HepG2 (cell line): ENCODE data around the gene IL17RA. TPM values are rescaled to one million over a fixed set of nuclear protein-coding genes. Genes with fewer than 3 reads are reported as not detected.
A peak's percentile ranks its signal among the peaks of the same experiment; 100 is the strongest.

Experiments
- BRF2 ChIP-seq: sonication (generic); formaldehyde crosslinking; IDR thresholded peaks from 2 replicates; pipeline ENCODE4 v1.8.1; 2022; ENCODE audit warnings: mild to moderate bottlenecking, missing genetic modification reagents
- DMAP1 ChIP-seq: IDR thresholded peaks from 2 replicates; pipeline ENCODE4 v1.6.1; 2016
- KDM5B ChIP-seq: sonication (generic); formaldehyde crosslinking; IDR thresholded peaks from 2 replicates; pipeline ENCODE4 v1.4.0; 2020; ENCODE audit warnings: missing genetic modification reagents, mild to moderate bottlenecking, borderline replicate concordance
- MTERF4 ChIP-seq: sonication (generic); formaldehyde crosslinking; IDR thresholded peaks from 2 replicates; pipeline ENCODE4 v1.8.0; 2023; ENCODE audit warnings: mild to moderate bottlenecking, missing genetic modification reagents
- NONO ChIP-seq, 2 experiments: fragments of 450-650 bp in 1 of 2; sonication (generic) in 1 of 2; formaldehyde crosslinking in 1 of 2; IDR thresholded peaks in 1 of 2; conservative IDR thresholded peaks in 1 of 2; 2 replicates each; pipeline versions ENCODE4 v1.6.1 to v1.8.0; 2017 to 2022; ENCODE audit warnings: mild to moderate bottlenecking in 1 of 2, missing genetic modification reagents in 1 of 2, moderate library complexity in 1 of 2
- POGZ ChIP-seq: sonication (generic); formaldehyde crosslinking; IDR thresholded peaks from 2 replicates; pipeline ENCODE4 v1.4.0; 2020; ENCODE audit warnings: mild to moderate bottlenecking, missing genetic modification reagents
- RXRA ChIP-seq: sonication (generic); formaldehyde crosslinking; IDR thresholded peaks from 2 replicates; pipeline ENCODE4 v1.5.1; 2020; ENCODE audit warnings: missing genetic modification reagents
- U2AF2 ChIP-seq: fragments of 200-400 bp; formaldehyde crosslinking; IDR thresholded peaks from 2 replicates; pipeline ENCODE4 v1.6.1; 2017; ENCODE audit warnings: low read depth, mild to moderate bottlenecking, low read length
- ZNF160 ChIP-seq: sonication (generic); formaldehyde crosslinking; IDR thresholded peaks from 2 replicates; pipeline ENCODE4 v1.8.0; 2022; ENCODE audit warnings: mild to moderate bottlenecking, inconsistent platforms, missing genetic modification reagents
- ZNF205 ChIP-seq: IDR thresholded peaks from 2 replicates; pipeline ENCODE4 v1.6.1; 2018; ENCODE audit warnings: missing biosample characterization, missing genetic modification reagents
- ZNF232 ChIP-seq: sonication (generic); formaldehyde crosslinking; IDR thresholded peaks from 2 replicates; pipeline ENCODE4 v1.4.0; 2020; ENCODE audit warnings: missing genetic modification reagents, borderline replicate concordance
- ZNF496 ChIP-seq: sonication (generic); formaldehyde crosslinking; IDR thresholded peaks from 2 replicates; pipeline ENCODE4 v1.8.1; 2023; ENCODE audit warnings: mild to moderate bottlenecking, moderate library complexity, missing genetic modification reagents; ENCODE audit not compliant: insufficient replicate concordance
- polyA plus RNA-seq, 8 experiments: library from polyadenylated mRNA; depleted of rRNA in 3 of 8; stranded (reverse) in 7 of 8; unstranded in 1 of 8; fragments of >200 nt; fragmentation: Illumina TruSeq in 4 of 8; extraction: Trizol in 4 of 8; gene quantifications; 2 replicates each; pipeline versions ENCODE4 v1.2.1 to v1.2.3, GENCODE V29; 2011 to 2016; ENCODE audit warnings: low read depth in 4 of 8, missing spikeins in 1 of 8, mixed read lengths in 1 of 8; ENCODE audit not compliant: insufficient read depth in 1 of 8
- total RNA-seq, 5 experiments: library from RNA; depleted of rRNA; stranded (reverse); fragments of >200 nt; fragmentation: Illumina TruSeq; extraction: Trizol; gene quantifications; 2 replicates each; pipeline ENCODE4 v1.2.3, GENCODE V29; 2016; ENCODE audit warnings: low read depth in 1 of 5
- TF ChIP-seq, protein P1 (sequence below), 2 experiments: sonication (generic) in 1 of 2; formaldehyde crosslinking in 1 of 2; IDR thresholded peaks; 2 replicates each; pipeline versions ENCODE4 v1.4.0 to v1.6.1; 2018 to 2020; ENCODE audit warnings: missing genetic modification reagents in 2 of 2, borderline replicate concordance in 1 of 2, low read depth in 1 of 2, mild to moderate bottlenecking in 1 of 2, missing biosample characterization in 1 of 2
- TF ChIP-seq, protein P2 (sequence below): sonication (generic); formaldehyde crosslinking; IDR thresholded peaks from 2 replicates; pipeline ENCODE4 v1.4.0; 2020; ENCODE audit warnings: missing genetic modification reagents, borderline replicate concordance
- TF ChIP-seq, protein P3 (sequence below): sonication (generic); formaldehyde crosslinking; IDR thresholded peaks from 2 replicates; pipeline ENCODE4 v1.4.0; 2020; ENCODE audit warnings: missing genetic modification reagents
- TF ChIP-seq, protein P4 (sequence below): IDR thresholded peaks from 2 replicates; pipeline ENCODE4 v1.6.1; 2016; ENCODE audit warnings: mild to moderate bottlenecking

The IL17RA gene
- total and polyA plus RNA-seq, 2 of the 13 experiments (the other 11 are each of a cell fraction or from before 2014, with no cell fraction given), result 2.5 to 8.2 TPM

GRCh38 chr22:17084554-17085276, at the start of gene IL17RA (continued):
- no peak for TF ChIP-seq POGZ (CRISPR knock-in tag)
- no peak for TF ChIP-seq ZNF160 (CRISPR knock-in tag)
- TF ChIP-seq, protein P1, sequence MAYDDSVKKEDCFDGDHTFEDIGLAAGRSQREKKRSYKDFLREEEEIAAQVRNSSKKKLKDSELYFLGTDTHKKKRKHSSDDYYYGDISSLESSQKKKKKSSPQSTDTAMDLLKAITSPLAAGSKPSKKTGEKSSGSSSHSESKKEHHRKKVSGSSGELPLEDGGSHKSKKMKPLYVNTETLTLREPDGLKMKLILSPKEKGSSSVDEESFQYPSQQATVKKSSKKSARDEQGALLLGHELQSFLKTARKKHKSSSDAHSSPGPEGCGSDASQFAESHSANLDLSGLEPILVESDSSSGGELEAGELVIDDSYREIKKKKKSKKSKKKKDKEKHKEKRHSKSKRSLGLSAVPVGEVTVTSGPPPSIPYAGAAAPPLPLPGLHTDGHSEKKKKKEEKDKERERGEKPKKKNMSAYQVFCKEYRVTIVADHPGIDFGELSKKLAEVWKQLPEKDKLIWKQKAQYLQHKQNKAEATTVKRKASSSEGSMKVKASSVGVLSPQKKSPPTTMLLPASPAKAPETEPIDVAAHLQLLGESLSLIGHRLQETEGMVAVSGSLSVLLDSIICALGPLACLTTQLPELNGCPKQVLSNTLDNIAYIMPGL (CRISPR knock-in tag; IDR thresholded peaks at IDR 0.05; ENCODE audit: borderline replicate concordance in 1 of 2, low read depth in 1 of 2), result peak in 1 of 2 experiments; percentile 59; a peak in 1 of 4 replicates
- TF ChIP-seq KDM5B (CRISPR knock-in tag), result peak; percentile 48; the same call in 1 of the 2 replicates
- TF ChIP-seq BRF2 (CRISPR knock-in tag), result no peak
- TF ChIP-seq, protein P2, sequence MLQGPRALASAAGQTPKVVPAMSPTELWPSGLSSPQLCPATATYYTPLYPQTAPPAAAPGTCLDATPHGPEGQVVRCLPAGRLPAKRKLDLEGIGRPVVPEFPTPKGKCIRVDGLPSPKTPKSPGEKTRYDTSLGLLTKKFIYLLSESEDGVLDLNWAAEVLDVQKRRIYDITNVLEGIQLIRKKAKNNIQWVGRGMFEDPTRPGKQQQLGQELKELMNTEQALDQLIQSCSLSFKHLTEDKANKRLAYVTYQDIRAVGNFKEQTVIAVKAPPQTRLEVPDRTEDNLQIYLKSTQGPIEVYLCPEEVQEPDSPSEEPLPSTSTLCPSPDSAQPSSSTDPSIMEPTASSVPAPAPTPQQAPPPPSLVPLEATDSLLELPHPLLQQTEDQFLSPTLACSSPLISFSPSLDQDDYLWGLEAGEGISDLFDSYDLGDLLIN (CRISPR knock-in tag), result 0 out of 2 replicates have a peak, but pooled peaks have one; percentile 15
- TF ChIP-seq, protein P3, sequence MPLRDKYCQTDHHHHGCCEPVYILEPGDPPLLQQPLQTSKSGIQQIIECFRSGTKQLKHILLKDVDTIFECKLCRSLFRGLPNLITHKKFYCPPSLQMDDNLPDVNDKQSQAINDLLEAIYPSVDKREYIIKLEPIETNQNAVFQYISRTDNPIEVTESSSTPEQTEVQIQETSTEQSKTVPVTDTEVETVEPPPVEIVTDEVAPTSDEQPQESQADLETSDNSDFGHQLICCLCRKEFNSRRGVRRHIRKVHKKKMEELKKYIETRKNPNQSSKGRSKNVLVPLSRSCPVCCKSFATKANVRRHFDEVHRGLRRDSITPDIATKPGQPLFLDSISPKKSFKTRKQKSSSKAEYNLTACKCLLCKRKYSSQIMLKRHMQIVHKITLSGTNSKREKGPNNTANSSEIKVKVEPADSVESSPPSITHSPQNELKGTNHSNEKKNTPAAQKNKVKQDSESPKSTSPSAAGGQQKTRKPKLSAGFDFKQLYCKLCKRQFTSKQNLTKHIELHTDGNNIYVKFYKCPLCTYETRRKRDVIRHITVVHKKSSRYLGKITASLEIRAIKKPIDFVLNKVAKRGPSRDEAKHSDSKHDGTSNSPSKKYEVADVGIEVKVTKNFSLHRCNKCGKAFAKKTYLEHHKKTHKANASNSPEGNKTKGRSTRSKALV (CRISPR knock-in tag), result 0 out of 2 replicates have a peak, but pooled peaks have one; percentile 40
- TF ChIP-seq DMAP1 (CRISPR knock-in tag), result peak; percentile 59; the same call in 1 of the 2 replicates
- TF ChIP-seq RXRA (CRISPR knock-in tag), result 0 out of 2 replicates have a peak, but pooled peaks have one; percentile 14
- TF ChIP-seq U2AF2, result no peak
- TF ChIP-seq, protein P4, sequence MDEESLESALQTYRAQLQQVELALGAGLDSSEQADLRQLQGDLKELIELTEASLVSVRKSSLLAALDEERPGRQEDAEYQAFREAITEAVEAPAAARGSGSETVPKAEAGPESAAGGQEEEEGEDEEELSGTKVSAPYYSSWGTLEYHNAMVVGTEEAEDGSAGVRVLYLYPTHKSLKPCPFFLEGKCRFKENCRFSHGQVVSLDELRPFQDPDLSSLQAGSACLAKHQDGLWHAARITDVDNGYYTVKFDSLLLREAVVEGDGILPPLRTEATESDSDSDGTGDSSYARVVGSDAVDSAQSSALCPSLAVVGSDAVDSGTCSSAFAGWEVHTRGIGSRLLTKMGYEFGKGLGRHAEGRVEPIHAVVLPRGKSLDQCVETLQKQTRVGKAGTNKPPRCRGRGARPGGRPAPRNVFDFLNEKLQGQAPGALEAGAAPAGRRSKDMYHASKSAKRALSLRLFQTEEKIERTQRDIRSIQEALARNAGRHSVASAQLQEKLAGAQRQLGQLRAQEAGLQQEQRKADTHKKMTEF (CRISPR knock-in tag), result peak; percentile 49; the same call in 1 of the 2 replicates
- peak; percentile 67; the same call in 1 of the 2 replicates for TF ChIP-seq MTERF4 (CRISPR knock-in tag)
- no peak for TF ChIP-seq NONO (IDR thresholded peaks at IDR 0.05)
- peak; percentile 1; the same call in 1 of the 2 replicates for TF ChIP-seq NONO (CRISPR knock-in tag; conservative IDR thresholded peaks at IDR 0.05)
- TF ChIP-seq ZNF232 (CRISPR knock-in tag), result 0 out of 2 replicates have a peak, but pooled peaks have one; percentile 21
- TF ChIP-seq ZNF496 (CRISPR knock-in tag), result no peak
- TF ChIP-seq ZNF205 (CRISPR knock-in tag), result no peak
